A673 (cell line): ENCODE results near the gene VENTX. TPM values are rescaled to one million over a fixed set of nuclear protein-coding genes. Genes with fewer than 3 reads are reported as not detected.

Source experiments
- BruUV-seq: library from RNA; stranded (reverse); fragments of 400-500 nt; replicated peaks from 2 replicates; lab custom pipeline; 2021; lab: Mats Ljungman, UMichigan
- CTCF ChIA-PET: fragments of 300-600 bp; sonication (Branson Sonifier 250); formaldehyde crosslinking; loops from one replicate; lab custom pipeline; 2022; ENCODE audit warnings: antibody characterized with exemption; lab: Charles Lee
- POLR2A ChIA-PET: fragments of 300-600 bp; sonication (Branson Sonifier 250); formaldehyde crosslinking; loops from one replicate; lab custom pipeline; 2022; ENCODE audit warnings: antibody characterized with exemption; ENCODE audit not compliant: low non-redundant PET; lab: Charles Lee
- DNase-seq: peaks from one replicate; pipeline ENCODE4 v3.0.0-alpha.2; 2015; ENCODE audit warnings: low spot score
- H3K27ac ChIP-seq: fragments of 200-600 bp; sonication (generic); 2 replicates; pipeline ENCODE4 v1.5.1; 2016; ENCODE audit warnings: mixed run types, low read depth, mild to moderate bottlenecking, mixed read lengths, antibody characterized with exemption, low read length; ENCODE audit not compliant: poor library complexity, severe bottlenecking
- H3K27me3 ChIP-seq: fragments of 200-600 bp; sonication (generic); replicated peaks from 2 replicates; pipeline ENCODE4 v1.6.1; 2017; ENCODE audit warnings: mixed run types, low read depth, mild to moderate bottlenecking, mixed read lengths, antibody characterized with exemption, low read length; ENCODE audit not compliant: insufficient read depth, poor library complexity
- H3K36me3 ChIP-seq: fragments of 200-600 bp; sonication (generic); 2 replicates; pipeline ENCODE4 v1.6.1; 2016; ENCODE audit warnings: mixed run types, mild to moderate bottlenecking, mixed read lengths, antibody characterized with exemption, low read length; ENCODE audit not compliant: insufficient read depth, poor library complexity, severe bottlenecking
- H3K4me1 ChIP-seq: fragments of 200-600 bp; sonication (generic); 2 replicates; pipeline ENCODE4 v1.6.1; 2017; ENCODE audit warnings: mixed run types, mild to moderate bottlenecking, mixed read lengths, antibody characterized with exemption, low read length; ENCODE audit not compliant: insufficient read depth, poor library complexity, severe bottlenecking
- H3K4me3 ChIP-seq: fragments of 200-600 bp; sonication (generic); 2 replicates; pipeline ENCODE4 v1.5.1; 2016; ENCODE audit warnings: low read depth, mixed run types, mild to moderate bottlenecking, mixed read lengths, low read length; ENCODE audit not compliant: poor library complexity, severe bottlenecking
- H3K9me3 ChIP-seq: fragments of 200-600 bp; sonication (generic); 2 replicates; pipeline ENCODE4 v1.6.1; 2016; ENCODE audit warnings: mixed run types, low read depth, mild to moderate bottlenecking, mixed read lengths, antibody characterized with exemption, low read length; ENCODE audit not compliant: poor library complexity, severe bottlenecking
- EZH2 ChIP-seq: fragments of 200-600 bp; sonication (generic); IDR thresholded peaks from 2 replicates; pipeline ENCODE4 v1.6.1; 2017; ENCODE audit warnings: borderline replicate concordance, low read depth, mild to moderate bottlenecking, mixed read lengths, antibody characterized with exemption, low read length; ENCODE audit not compliant: poor library complexity, severe bottlenecking
- intact Hi-C: fragments of 100-400 bp; cut with micrococcal nuclease; formaldehyde crosslinking; loops from one replicate; pipeline ENCODE4 v1.10.0; 2022; ENCODE audit not compliant: unreplicated experiment
- total RNA-seq: library from RNA; stranded (reverse); gene quantifications from 2 replicates; pipeline ENCODE4 v1.2.3, GENCODE V29; 2021
- TF ChIP-seq, protein P1 (sequence below): fragments of 300-800, 200-600 bp; sonication (generic); conservative IDR thresholded peaks from 2 replicates; pipeline ENCODE4 v1.5.1; 2017; ENCODE audit warnings: low read depth, mild to moderate bottlenecking, antibody characterized with exemption, low read length, moderate library complexity, mixed read lengths

The VENTX gene
- total RNA-seq, 1 experiment from 2014 or later, result not detected

GRCh38 chr10:133213641-133214467 is 23.8 kb upstream of the VENTX start:
- H3K27me3 ChIP-seq, result peaks cover 36% of the 10 kb centered on the region
- CTCF ChIA-PET, result no interaction called here
- DNase-seq, result no peak
- TF ChIP-seq, protein P1, sequence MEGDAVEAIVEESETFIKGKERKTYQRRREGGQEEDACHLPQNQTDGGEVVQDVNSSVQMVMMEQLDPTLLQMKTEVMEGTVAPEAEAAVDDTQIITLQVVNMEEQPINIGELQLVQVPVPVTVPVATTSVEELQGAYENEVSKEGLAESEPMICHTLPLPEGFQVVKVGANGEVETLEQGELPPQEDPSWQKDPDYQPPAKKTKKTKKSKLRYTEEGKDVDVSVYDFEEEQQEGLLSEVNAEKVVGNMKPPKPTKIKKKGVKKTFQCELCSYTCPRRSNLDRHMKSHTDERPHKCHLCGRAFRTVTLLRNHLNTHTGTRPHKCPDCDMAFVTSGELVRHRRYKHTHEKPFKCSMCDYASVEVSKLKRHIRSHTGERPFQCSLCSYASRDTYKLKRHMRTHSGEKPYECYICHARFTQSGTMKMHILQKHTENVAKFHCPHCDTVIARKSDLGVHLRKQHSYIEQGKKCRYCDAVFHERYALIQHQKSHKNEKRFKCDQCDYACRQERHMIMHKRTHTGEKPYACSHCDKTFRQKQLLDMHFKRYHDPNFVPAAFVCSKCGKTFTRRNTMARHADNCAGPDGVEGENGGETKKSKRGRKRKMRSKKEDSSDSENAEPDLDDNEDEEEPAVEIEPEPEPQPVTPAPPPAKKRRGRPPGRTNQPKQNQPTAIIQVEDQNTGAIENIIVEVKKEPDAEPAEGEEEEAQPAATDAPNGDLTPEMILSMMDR, result no peak
- TF ChIP-seq EZH2, result no peak
- intact Hi-C loops, result no loop called here
- POLR2A ChIA-PET, result no interaction called here
- no peak overlapping the region for H3K4me3 ChIP-seq
- no peaks in the 10 kb centered on the region for H3K4me1 ChIP-seq
- BruUV-seq, result no TSS peak
- H3K27ac ChIP-seq, result no peak overlapping the region
- no peaks in the 10 kb centered on the region for H3K36me3 ChIP-seq
- H3K9me3 ChIP-seq, result no peaks in the 10 kb centered on the region

GRCh38 chr10:133214468-133215410 is 22.9 kb upstream of the VENTX start:
- Histone ChIP-seq H3K36me3 (no peaks in the 10 kb centered on the region), H3K4me1 (no peaks in the 10 kb centered on the region), H3K27ac (no peak overlapping the region), H3K9me3 (no peaks in the 10 kb centered on the region), H3K4me3 (no peak overlapping the region), H3K27me3 (peaks cover 44% of the 10 kb centered on the region)
- intact Hi-C loops, result no loop called here
- CTCF ChIA-PET, result no interaction called here
- no TSS peak for BruUV-seq
- TF ChIP-seq, protein P1, result no peak
- TF ChIP-seq EZH2, result no peak
- POLR2A ChIA-PET, result no interaction called here
- no peak for DNase-seq

GRCh38 chr10:133215586-133215985 is 22.1 kb upstream of the VENTX start:
- Histone ChIP-seq H3K9me3 (no peaks in the 10 kb centered on the region), H3K27ac (no peak overlapping the region), H3K27me3 (peaks cover 45% of the 10 kb centered on the region), H3K36me3 (no peaks in the 10 kb centered on the region), H3K4me3 (no peak overlapping the region), H3K4me1 (no peaks in the 10 kb centered on the region)
- intact Hi-C loops, result no loop called here
- POLR2A ChIA-PET, result no interaction called here
- TF ChIP-seq EZH2, result no peak
- TF ChIP-seq, protein P1, result no peak
- CTCF ChIA-PET, result no interaction called here
- DNase-seq, result no peak
- no TSS peak for BruUV-seq
